Activated CD4-positive, alpha-beta memory T cell treated with anti-CD3 and anti-CD28 coated beads for 36 hours (primary cell): Measurements from ENCODE around the gene IFT81. TPM values are rescaled to one million over a fixed set of nuclear protein-coding genes. Genes with fewer than 3 reads are reported as not detected.
"Not testable (repeated sequence)": the region's sequence is repeated elsewhere in the genome, so short reads cannot be mapped to it uniquely, and the experiment has no call there.

Experiments used
- CTCF ChIA-PET: fragments of 350-600 bp; sonication (Branson Sonifier 250); formaldehyde crosslinking; loops from one replicate; lab custom pipeline; 2021; ENCODE audit warnings: antibody characterized with exemption, inconsistent platforms; lab: Charles Lee
- POLR2A ChIA-PET: fragments of 350-600 bp; sonication (Branson Sonifier 250); formaldehyde crosslinking; loops from one replicate; lab custom pipeline; 2021; ENCODE audit warnings: antibody characterized with exemption; lab: Charles Lee
- DNase-seq: peaks from one replicate; pipeline ENCODE4 v3.0.0-alpha.2; 2020
- H3K27ac Mint-ChIP-seq: one replicate; pipeline ENCODE4 v1.8.0; 2021; ENCODE audit warnings: mixed read lengths
- H3K27me3 Mint-ChIP-seq: one replicate; pipeline ENCODE4 v1.8.0; 2021; ENCODE audit warnings: mixed read lengths
- H3K36me3 Mint-ChIP-seq: one replicate; pipeline ENCODE4 v1.8.0; 2021; ENCODE audit warnings: mixed read lengths
- H3K4me1 Mint-ChIP-seq: one replicate; pipeline ENCODE4 v1.8.0; 2021; ENCODE audit warnings: low read depth, mixed read lengths
- H3K4me3 Mint-ChIP-seq: one replicate; pipeline ENCODE4 v1.8.0; 2021; ENCODE audit warnings: mild to moderate bottlenecking, mixed read lengths
- H3K9me3 Mint-ChIP-seq: one replicate; pipeline ENCODE4 v1.8.0; 2021; ENCODE audit warnings: mixed read lengths
- intact Hi-C: fragments of 100-400 bp; cut with micrococcal nuclease; formaldehyde crosslinking; loops from one replicate; pipeline ENCODE4 v1.15.1; 2023
- total RNA-seq, 2 experiments: library from RNA; stranded (reverse); gene quantifications; one replicate each; pipeline ENCODE4 v1.2.3, GENCODE V29; 2021

The IFT81 gene
- total RNA-seq, 2 experiments from 2014 or later, result 2.9 to 3.4 TPM

GRCh38 chr12:110255890-110256456 lies 131.8 kb downstream of the IFT81 start:
- H3K36me3 Mint-ChIP-seq, H3K4me3 Mint-ChIP-seq, H3K27me3 Mint-ChIP-seq, DNase-seq, H3K4me1 Mint-ChIP-seq, H3K27ac Mint-ChIP-seq, H3K9me3 Mint-ChIP-seq, intact Hi-C loops, POLR2A ChIA-PET: not testable (repeated sequence)
- CTCF ChIA-PET, result interaction anchor here (1.2 kb wide), 1 partner anchor 10 kb away, joined by 5 read pairs; no protein-coding TSS in a partner anchor

GRCh38 chr12:110256780-110257431 lies 132.7 kb downstream of the IFT81 start:
- Mint-ChIP-seq H3K36me3 (no peaks in the 10 kb centered on the region), H3K27ac (no peak overlapping the region), H3K4me3 (no peak overlapping the region), H3K27me3 (no peaks in the 10 kb centered on the region), H3K9me3 (no peaks in the 10 kb centered on the region), H3K4me1 (no peaks in the 10 kb centered on the region)
- no peak for DNase-seq
- ChIA-PET CTCF (interaction anchor here (1.0 to 1.2 kb wide), 2 partner anchors 11 to 175 kb away, joined by 3 to 5 read pairs; no protein-coding TSS in a partner anchor), POLR2A (no interaction called here)
- intact Hi-C loops, result no loop called here

GRCh38 chr12:110258466-110258865 lies 134.3 kb downstream of the IFT81 start:
- DNase-seq, result no peak
- Mint-ChIP-seq H3K4me3 (no peak overlapping the region), H3K27ac (no peak overlapping the region), H3K36me3 (no peaks in the 10 kb centered on the region), H3K4me1 (no peaks in the 10 kb centered on the region), H3K9me3 (no peaks in the 10 kb centered on the region), H3K27me3 (no peaks in the 10 kb centered on the region)
- ChIA-PET POLR2A (interaction anchor here (0.6 kb wide), 1 partner anchor 205 kb away, joined by 3 read pairs; no protein-coding TSS in a partner anchor), CTCF (no interaction called here)
- intact Hi-C loops, result no loop called here

GRCh38 chr12:110262442-110263388 lies 138.6 kb downstream of the IFT81 start:
- CTCF ChIA-PET, result no interaction called here
- H3K36me3 Mint-ChIP-seq, result no peaks in the 10 kb centered on the region
- H3K27me3 Mint-ChIP-seq, result no peaks in the 10 kb centered on the region
- POLR2A ChIA-PET, result no interaction called here
- no peak overlapping the region for H3K27ac Mint-ChIP-seq
- H3K4me3 Mint-ChIP-seq, result no peak overlapping the region
- no peaks in the 10 kb centered on the region for H3K9me3 Mint-ChIP-seq
- intact Hi-C loops, result no loop called here
- no peaks in the 10 kb centered on the region for H3K4me1 Mint-ChIP-seq
- no peak for DNase-seq

GRCh38 chr12:110266381-110266960 lies 142.3 kb downstream of the IFT81 start:
- CTCF ChIA-PET, result interaction anchor here (0.6 to 1.0 kb wide), 2 partner anchors 158 to 165 kb away, joined by 3 to 4 read pairs; no protein-coding TSS in a partner anchor
- no peaks in the 10 kb centered on the region for H3K4me1 Mint-ChIP-seq
- no peak overlapping the region for H3K27ac Mint-ChIP-seq
- H3K27me3 Mint-ChIP-seq, result peaks cover 7% of the 10 kb centered on the region
- DNase-seq, result no peak
- POLR2A ChIA-PET, result no interaction called here
- H3K36me3 Mint-ChIP-seq, result no peaks in the 10 kb centered on the region
- no peaks in the 10 kb centered on the region for H3K9me3 Mint-ChIP-seq
- intact Hi-C loops, result no loop called here
- H3K4me3 Mint-ChIP-seq, result no peak overlapping the region

GRCh38 chr12:110266980-110267620 lies 142.9 kb downstream of the IFT81 start:
- POLR2A ChIA-PET, result no interaction called here
- H3K27ac Mint-ChIP-seq, result no peak overlapping the region
- no peaks in the 10 kb centered on the region for H3K36me3 Mint-ChIP-seq
- intact Hi-C loops, result no loop called here
- no peaks in the 10 kb centered on the region for H3K9me3 Mint-ChIP-seq
- DNase-seq, result no peak
- H3K4me3 Mint-ChIP-seq, result no peak overlapping the region
- no peaks in the 10 kb centered on the region for H3K4me1 Mint-ChIP-seq
- CTCF ChIA-PET, result interaction anchor here (0.6 to 1.0 kb wide), 2 partner anchors 158 to 164 kb away, joined by 3 to 4 read pairs; no protein-coding TSS in a partner anchor
- peaks cover 7% of the 10 kb centered on the region for H3K27me3 Mint-ChIP-seq

Other genes starting within 250 kb of the IFT81 start
- 10 to 100 TPM; 20.9 to 21.1 TPM for gene GLTP, start 243.8 kb upstream of the IFT81 start, total RNA-seq
- 10 to 100 TPM; 21.2 to 21.3 TPM for gene TCHP, start 224.1 kb upstream of the IFT81 start, total RNA-seq
- gene GIT2, start 128.0 kb upstream of the IFT81 start, total RNA-seq, result 10 to 100 TPM; 52.1 to 56.7 TPM
- gene ANKRD13A, start 124.9 kb upstream of the IFT81 start, total RNA-seq, result 10 to 100 TPM; 45.0 to 46.6 TPM
- 10 to 100 TPM; 14.2 to 17.1 TPM for gene C12orf76, start 75.8 kb upstream of the IFT81 start, total RNA-seq
- gene ATP2A2, start 156.9 kb downstream of the IFT81 start, total RNA-seq, result 100 to 1,000 TPM; 144 to 152 TPM